Neural cell (in vitro differentiated cells): ENCODE results near the gene TMEM26. TPM values are rescaled to one million over a fixed set of nuclear protein-coding genes. Genes with fewer than 3 reads are reported as not detected.

Source experiments
- H2AFZ ChIP-seq: fragments of 200-600, 300-800 bp; sonication (generic), shearing (Covaris generic); 2 replicates; pipeline ENCODE4 v1.6.0; 2014; ENCODE audit warnings: low read depth, mild to moderate bottlenecking, antibody characterized with exemption, low read length, moderate library complexity
- H3F3A ChIP-seq: fragments of 200-600 bp; shearing (Covaris generic); 2 replicates; pipeline ENCODE4 v1.6.1; 2016; ENCODE audit warnings: mild to moderate bottlenecking, moderate library complexity, mixed read lengths, antibody characterized with exemption, low read length; ENCODE audit not compliant: insufficient read depth, poor library complexity, severe bottlenecking
- H3K27ac ChIP-seq: fragments of 200-600, 300-800 bp; sonication (generic), shearing (Covaris generic); 2 replicates; pipeline ENCODE4 v1.5.1; 2014; ENCODE audit warnings: mild to moderate bottlenecking, low read length, moderate library complexity
- H3K27me3 ChIP-seq: fragments of 300-800, 200-600 bp; sonication (generic), shearing (Covaris generic); 2 replicates; pipeline ENCODE4 v1.6.0; 2014; ENCODE audit warnings: mild to moderate bottlenecking, low read depth, low read length, moderate library complexity; ENCODE audit not compliant: insufficient read depth
- H3K36me3 ChIP-seq: fragments of 300-800, 200-600 bp; sonication (generic), shearing (Covaris generic); 2 replicates; pipeline ENCODE4 v1.5.1; 2014; ENCODE audit warnings: mild to moderate bottlenecking, antibody characterized with exemption, low read length, moderate library complexity; ENCODE audit not compliant: insufficient read depth
- H3K4me2 ChIP-seq: fragments of 300-800, 200-600 bp; sonication (generic), shearing (Covaris generic); 2 replicates; pipeline ENCODE4 v1.6.0; 2014; ENCODE audit warnings: mild to moderate bottlenecking, low read length
- H3K4me3 ChIP-seq: fragments of 300-800, 200-600 bp; sonication (generic), shearing (Covaris generic); 2 replicates; pipeline ENCODE4 v1.5.1; 2014; ENCODE audit warnings: mild to moderate bottlenecking, low read length, moderate library complexity
- H3K79me2 ChIP-seq: fragments of 200-600 bp; shearing (Covaris generic); replicated peaks from 2 replicates; pipeline ENCODE4 v1.6.0; 2014; ENCODE audit warnings: mild to moderate bottlenecking, low read length, moderate library complexity; ENCODE audit not compliant: insufficient read depth
- H3K9ac ChIP-seq: fragments of 300-800, 200-600 bp; sonication (generic), shearing (Covaris generic); 2 replicates; pipeline ENCODE4 v1.6.1; 2016; ENCODE audit warnings: mild to moderate bottlenecking, low read length, mixed read lengths
- H3K9me2 ChIP-seq: fragments of 200-600 bp; shearing (Covaris generic); 2 replicates; pipeline ENCODE4 v1.6.1; 2016; ENCODE audit warnings: mild to moderate bottlenecking, low read length, mixed read lengths; ENCODE audit not compliant: insufficient read depth
- H3K9me3 ChIP-seq: fragments of 200-600, 300-800 bp; sonication (generic), shearing (Covaris generic); 2 replicates; pipeline ENCODE4 v1.6.1; 2016; ENCODE audit warnings: mild to moderate bottlenecking, mixed run types, low read length, moderate library complexity, mixed read lengths
- H4K20me1 ChIP-seq: fragments of 200-600 bp; shearing (Covaris generic); 2 replicates; pipeline ENCODE4 v1.6.1; 2016; ENCODE audit warnings: mild to moderate bottlenecking, mixed run types; ENCODE audit not compliant: insufficient read depth
- EP300 ChIP-seq: fragments of 450-650 bp; conservative IDR thresholded peaks from 2 replicates; pipeline ENCODE4 v1.6.1; 2014; ENCODE audit warnings: antibody characterized with exemption, mild to moderate bottlenecking, moderate library complexity; ENCODE audit not compliant: poor library complexity, severe bottlenecking
- EZH2 ChIP-seq: fragments of 200-600, 300-800 bp; shearing (Covaris generic), sonication (generic); IDR thresholded peaks from 2 replicates; pipeline ENCODE4 v1.6.1; 2014; ENCODE audit warnings: antibody characterized with exemption, low read length, borderline replicate concordance, mild to moderate bottlenecking; ENCODE audit not compliant: insufficient read depth, poor library complexity, severe bottlenecking
- MXI1 ChIP-seq: fragments of 450-650 bp; conservative IDR thresholded peaks from 2 replicates; pipeline ENCODE4 v1.6.1; 2014; ENCODE audit warnings: antibody characterized with exemption, mild to moderate bottlenecking; ENCODE audit not compliant: poor library complexity, severe bottlenecking
- POLR2AphosphoS5 ChIP-seq: IDR thresholded peaks from 2 replicates; pipeline ENCODE4 v1.6.1; 2012
- RAD21 ChIP-seq: fragments of 450-650 bp; conservative IDR thresholded peaks from 2 replicates; pipeline ENCODE4 v1.6.1; 2014; ENCODE audit warnings: antibody characterized with exemption, mild to moderate bottlenecking, moderate library complexity
- REST ChIP-seq: IDR thresholded peaks from 2 replicates; pipeline ENCODE4 v1.6.1; 2012; ENCODE audit warnings: borderline replicate concordance
- SMC3 ChIP-seq: fragments of 450-650 bp; conservative IDR thresholded peaks from 2 replicates; pipeline ENCODE4 v1.6.1; 2014; ENCODE audit warnings: antibody characterized with exemption, mild to moderate bottlenecking, moderate library complexity; ENCODE audit not compliant: poor library complexity
- TAF1 ChIP-seq: IDR thresholded peaks from 2 replicates; pipeline ENCODE4 v1.6.1; 2012; ENCODE audit warnings: low read depth
- polyA plus RNA-seq: library from polyadenylated mRNA; depleted of rRNA; stranded (reverse); fragments of >200 nt; gene quantifications from 2 replicates; pipeline ENCODE4 v1.2.3, GENCODE V29; 2014
- TF ChIP-seq, protein P1 (sequence below): fragments of 450-650 bp; IDR thresholded peaks from 2 replicates; pipeline ENCODE4 v1.5.1; 2014; ENCODE audit warnings: antibody characterized with exemption, mild to moderate bottlenecking, moderate library complexity; ENCODE audit not compliant: poor library complexity, severe bottlenecking

The TMEM26 gene
- polyA plus RNA-seq, 1 donor from 2014 or later = not detected

- Histone ChIP-seq H3K79me2 (no peaks in the 10 kb centered on the region), H3K27ac (no peak overlapping the region), H4K20me1 (no peaks in the 10 kb centered on the region), H3K9ac (no peak overlapping the region), H3K4me2 (no peak overlapping the region), H3K9me2 (no peaks in the 10 kb centered on the region), H3K4me3 (no peak overlapping the region), H3K36me3 (no peaks in the 10 kb centered on the region), H3F3A (no peaks in the 10 kb centered on the region), H2AFZ (no peak overlapping the region), H3K9me3 (no peaks in the 10 kb centered on the region), H3K27me3 (no peaks in the 10 kb centered on the region)
- TF ChIP-seq EP300 (no peak), POLR2AphosphoS5 (no peak), TAF1 (no peak), RAD21 (no peak), MXI1 (no peak), EZH2 (no peak), REST (no peak), SMC3 (no peak)
- TF ChIP-seq, protein P1, sequence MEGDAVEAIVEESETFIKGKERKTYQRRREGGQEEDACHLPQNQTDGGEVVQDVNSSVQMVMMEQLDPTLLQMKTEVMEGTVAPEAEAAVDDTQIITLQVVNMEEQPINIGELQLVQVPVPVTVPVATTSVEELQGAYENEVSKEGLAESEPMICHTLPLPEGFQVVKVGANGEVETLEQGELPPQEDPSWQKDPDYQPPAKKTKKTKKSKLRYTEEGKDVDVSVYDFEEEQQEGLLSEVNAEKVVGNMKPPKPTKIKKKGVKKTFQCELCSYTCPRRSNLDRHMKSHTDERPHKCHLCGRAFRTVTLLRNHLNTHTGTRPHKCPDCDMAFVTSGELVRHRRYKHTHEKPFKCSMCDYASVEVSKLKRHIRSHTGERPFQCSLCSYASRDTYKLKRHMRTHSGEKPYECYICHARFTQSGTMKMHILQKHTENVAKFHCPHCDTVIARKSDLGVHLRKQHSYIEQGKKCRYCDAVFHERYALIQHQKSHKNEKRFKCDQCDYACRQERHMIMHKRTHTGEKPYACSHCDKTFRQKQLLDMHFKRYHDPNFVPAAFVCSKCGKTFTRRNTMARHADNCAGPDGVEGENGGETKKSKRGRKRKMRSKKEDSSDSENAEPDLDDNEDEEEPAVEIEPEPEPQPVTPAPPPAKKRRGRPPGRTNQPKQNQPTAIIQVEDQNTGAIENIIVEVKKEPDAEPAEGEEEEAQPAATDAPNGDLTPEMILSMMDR = no peak
Observed at GRCh38 chr10:61465901-61466632, 12.9 kb upstream of the TMEM26 start.

DNA sequence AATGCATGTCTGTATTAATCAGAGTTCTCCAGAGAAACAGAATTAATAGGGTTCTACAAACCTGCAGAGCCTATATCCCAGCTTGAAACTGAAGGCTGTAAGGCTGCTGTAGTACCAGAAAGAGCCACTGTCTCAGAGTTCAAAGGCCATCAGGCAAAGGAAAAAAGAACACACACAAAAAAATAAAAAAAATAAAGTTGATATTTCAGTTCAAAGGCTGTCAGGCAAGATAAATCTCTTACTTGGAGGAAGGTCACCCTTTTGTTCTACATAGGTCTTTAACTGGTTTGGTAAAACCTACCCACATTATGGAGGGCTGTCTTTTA is 12.0 kb upstream of the TMEM26 start:
- Histone ChIP-seq H3K79me2 (no peaks in the 10 kb centered on the region), H3K4me3 (no peak overlapping the region), H3K27ac (no peak overlapping the region), H3K36me3 (no peaks in the 10 kb centered on the region), H3K4me2 (no peak overlapping the region), H3K9ac (no peak overlapping the region), H3K27me3 (no peaks in the 10 kb centered on the region), H3K9me2 (no peaks in the 10 kb centered on the region), H2AFZ (no peak overlapping the region), H3F3A (no peaks in the 10 kb centered on the region), H4K20me1 (no peaks in the 10 kb centered on the region), H3K9me3 (no peaks in the 10 kb centered on the region)
- TF ChIP-seq EZH2 (no peak), EP300 (no peak), REST (no peak), TAF1 (no peak), MXI1 (no peak), POLR2AphosphoS5 (no peak), SMC3 (no peak)
- TF ChIP-seq, protein P1 = no peak
